ENCODE data around the gene NPHP4. TPM values are rescaled to one million over a fixed set of nuclear protein-coding genes. Genes with fewer than 3 reads are reported as not detected.

Gene NPHP4
- polyA plus RNA-seq, 2 donors: 2.9 to 4.4 TPM

DNA sequence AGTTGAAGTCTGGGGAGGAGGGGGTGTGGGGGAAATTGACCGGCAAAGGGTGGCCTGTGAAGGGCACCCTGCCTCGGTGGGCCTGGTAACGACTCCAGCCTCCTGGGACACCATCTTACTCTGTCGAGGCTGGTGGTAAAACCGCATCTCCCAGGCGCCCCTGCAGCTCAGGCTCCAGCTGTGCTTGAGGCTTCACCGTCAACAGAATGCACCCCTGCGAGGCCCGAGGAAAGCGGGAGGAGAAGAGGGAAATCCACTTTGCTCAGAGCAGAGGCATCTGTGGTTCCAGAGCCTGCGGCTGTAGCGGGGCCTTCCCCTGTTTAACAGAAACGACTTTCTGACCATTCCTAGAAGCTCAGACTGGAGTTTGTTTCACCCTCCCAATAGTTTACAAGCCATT lies 165.6 kb downstream of the NPHP4 start:
- no peak overlapping the region for H3K4me3 ChIP-seq (ENCODE audit: low read depth in 1 of 2, low read length in 2 of 2)
- no peak overlapping the region for H3K27ac ChIP-seq (ENCODE audit: low read depth in 2 of 2, low read length in 1 of 2)
- no peaks in the 10 kb centered on the region for H3K4me1 ChIP-seq (ENCODE audit: control insufficient read depth in 2 of 2, insufficient read depth in 2 of 2, low read length in 1 of 2)
- 43 to 48% methylated on average over 13 of the region's 13 CpGs for WGBS, 2 donors
- H3K27me3 ChIP-seq (ENCODE audit: control insufficient read depth in 1 of 2, insufficient read depth in 2 of 2, low read length in 2 of 2): no peaks in the 10 kb centered on the region
- H3K36me3 ChIP-seq (ENCODE audit: control insufficient read depth in 2 of 2, insufficient read depth in 2 of 2, low read length in 1 of 2): no peaks in the 10 kb centered on the region
- H3K9me3 ChIP-seq (ENCODE audit: control insufficient read depth in 2 of 2, insufficient read depth in 1 of 2, low read depth in 1 of 2, low read length in 1 of 2): peaks cover 0 to 4% of the 10 kb centered on the region in 2 donors

DNA sequence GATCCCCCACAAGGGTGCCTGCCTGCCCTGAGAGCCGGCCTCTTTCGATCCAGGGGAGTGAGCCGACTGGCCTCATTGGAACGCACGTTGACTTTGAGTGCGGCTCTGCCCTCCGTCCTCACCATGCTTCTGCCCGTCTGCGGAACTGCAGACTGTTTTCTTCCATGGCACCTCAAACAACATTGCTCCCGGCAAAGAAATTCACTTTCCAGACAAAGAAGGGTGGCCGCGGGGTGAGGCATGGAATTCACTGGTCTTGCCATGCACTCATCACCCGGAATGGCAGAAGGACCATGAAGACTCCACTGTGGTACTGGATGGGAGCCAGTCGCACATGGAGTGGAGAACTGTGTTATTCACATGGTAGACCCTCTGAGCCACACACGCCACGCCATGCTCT lies 169.5 kb downstream of the NPHP4 start:
- Histone ChIP-seq H3K27me3 (ENCODE audit: control insufficient read depth in 1 of 2, insufficient read depth in 2 of 2, low read length in 2 of 2) (no peaks in the 10 kb centered on the region), H3K27ac (ENCODE audit: low read depth in 2 of 2, low read length in 1 of 2) (no peak overlapping the region), H3K4me1 (ENCODE audit: control insufficient read depth in 2 of 2, insufficient read depth in 2 of 2, low read length in 1 of 2) (no peaks in the 10 kb centered on the region), H3K36me3 (ENCODE audit: control insufficient read depth in 2 of 2, insufficient read depth in 2 of 2, low read length in 1 of 2) (no peaks in the 10 kb centered on the region), H3K4me3 (ENCODE audit: low read depth in 1 of 2, low read length in 2 of 2) (no peak overlapping the region), H3K9me3 (ENCODE audit: control insufficient read depth in 2 of 2, insufficient read depth in 1 of 2, low read depth in 1 of 2, low read length in 1 of 2) (no peaks in the 10 kb centered on the region)
- WGBS, 2 donors: 89 to 91% methylated on average over 16 of the region's 16 CpGs

DNA sequence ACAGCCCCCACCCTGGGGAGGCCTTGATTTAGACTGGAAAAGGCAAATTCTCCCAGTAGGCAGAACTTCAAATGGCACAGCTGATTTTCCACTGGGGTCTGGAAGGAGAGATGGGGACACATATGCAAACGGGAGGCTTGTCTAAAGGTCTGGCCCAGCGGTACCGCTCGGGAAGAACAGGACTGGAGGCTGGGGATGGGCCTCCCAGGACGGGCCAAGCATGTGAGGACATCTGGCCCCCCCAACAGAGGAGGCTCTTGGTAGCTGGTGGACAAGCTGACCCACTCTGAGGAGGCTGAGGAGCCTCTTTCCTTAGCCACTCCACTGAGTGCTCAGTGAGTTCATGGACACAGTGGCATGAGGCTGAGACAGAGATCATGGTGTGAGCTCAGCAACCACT lies 170.0 kb downstream of the NPHP4 start:
- H3K36me3 ChIP-seq (ENCODE audit: control insufficient read depth in 2 of 2, insufficient read depth in 2 of 2, low read length in 1 of 2): no peaks in the 10 kb centered on the region
- 63 to 89% methylated on average over 5 of the region's 5 CpGs for WGBS, 2 donors
- no peak overlapping the region for H3K27ac ChIP-seq (ENCODE audit: low read depth in 2 of 2, low read length in 1 of 2)
- H3K27me3 ChIP-seq (ENCODE audit: control insufficient read depth in 1 of 2, insufficient read depth in 2 of 2, low read length in 2 of 2): no peaks in the 10 kb centered on the region
- no peaks in the 10 kb centered on the region for H3K9me3 ChIP-seq (ENCODE audit: control insufficient read depth in 2 of 2, insufficient read depth in 1 of 2, low read depth in 1 of 2, low read length in 1 of 2)
- H3K4me1 ChIP-seq (ENCODE audit: control insufficient read depth in 2 of 2, insufficient read depth in 2 of 2, low read length in 1 of 2): no peaks in the 10 kb centered on the region
- H3K4me3 ChIP-seq (ENCODE audit: low read depth in 1 of 2, low read length in 2 of 2): no peak overlapping the region

DNA sequence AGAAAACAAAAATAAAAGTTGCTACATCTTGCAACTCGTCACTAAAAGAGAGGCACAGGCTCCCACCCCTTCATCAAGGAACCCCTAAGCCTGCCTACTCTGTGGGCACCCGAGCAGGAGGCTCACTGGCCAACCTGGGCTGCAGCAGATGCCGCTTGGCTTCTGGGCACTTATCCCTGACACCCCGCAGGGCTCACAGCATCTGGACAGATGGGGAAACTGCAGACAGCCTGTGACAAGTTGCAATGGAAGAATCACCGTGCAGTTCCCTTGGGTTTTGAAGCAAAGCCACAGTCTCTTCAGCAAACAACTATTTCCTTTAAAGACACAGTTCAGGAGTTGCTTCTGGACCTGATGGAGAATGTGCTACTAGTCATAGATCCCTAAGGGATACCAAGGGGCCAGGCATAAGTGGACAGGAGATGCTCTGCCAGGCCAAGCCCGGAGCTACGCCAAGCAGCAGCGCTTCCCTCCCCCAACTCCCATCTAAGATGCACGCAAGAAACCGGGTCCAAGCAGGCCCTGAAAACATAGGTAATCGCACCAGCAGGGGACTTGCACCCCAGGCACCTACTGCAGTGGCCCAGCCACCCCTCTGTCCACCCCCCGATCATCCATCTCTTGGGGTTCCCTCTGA lies 170.6 kb downstream of the NPHP4 start:
- H3K27me3 ChIP-seq (ENCODE audit: control insufficient read depth in 1 of 2, insufficient read depth in 2 of 2, low read length in 2 of 2): no peaks in the 10 kb centered on the region
- peaks cover 0 to under 1% of the 10 kb centered on the region in 2 donors for H3K9me3 ChIP-seq (ENCODE audit: control insufficient read depth in 2 of 2, insufficient read depth in 1 of 2, low read depth in 1 of 2, low read length in 1 of 2)
- H3K4me3 ChIP-seq (ENCODE audit: low read depth in 1 of 2, low read length in 2 of 2): no peak overlapping the region
- H3K27ac ChIP-seq (ENCODE audit: low read depth in 2 of 2, low read length in 1 of 2): no peak overlapping the region
- no peaks in the 10 kb centered on the region for H3K4me1 ChIP-seq (ENCODE audit: control insufficient read depth in 2 of 2, insufficient read depth in 2 of 2, low read length in 1 of 2)
- no peaks in the 10 kb centered on the region for H3K36me3 ChIP-seq (ENCODE audit: control insufficient read depth in 2 of 2, insufficient read depth in 2 of 2, low read length in 1 of 2)
- 71 to 74% methylated on average over 12 of the region's 12 CpGs for WGBS, 2 donors

DNA sequence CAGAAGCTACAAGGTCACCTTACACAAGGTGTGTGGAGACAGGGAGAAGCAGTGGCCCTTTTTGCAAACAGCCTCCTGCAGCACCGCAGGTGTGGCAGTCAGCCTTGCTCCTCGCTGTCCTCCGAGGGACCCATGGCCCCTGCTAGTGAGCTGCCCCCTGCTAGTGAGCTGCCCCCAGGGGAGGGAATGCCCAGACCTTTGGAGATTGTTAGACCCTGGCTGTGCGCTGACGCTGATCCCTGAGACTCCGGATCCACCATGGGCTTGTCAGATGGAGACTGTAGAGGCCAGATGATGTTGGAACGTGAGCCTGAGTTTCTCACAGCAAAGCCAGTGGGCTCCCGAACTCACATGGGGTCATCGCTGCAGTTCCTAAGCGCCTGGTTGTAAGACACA lies 172.2 kb downstream of the NPHP4 start:
- Histone ChIP-seq H3K4me3 (ENCODE audit: low read depth in 1 of 2, low read length in 2 of 2) (no peak overlapping the region), H3K9me3 (ENCODE audit: control insufficient read depth in 2 of 2, insufficient read depth in 1 of 2, low read depth in 1 of 2, low read length in 1 of 2) (peaks cover 0 to 2% of the 10 kb centered on the region in 2 donors), H3K27me3 (ENCODE audit: control insufficient read depth in 1 of 2, insufficient read depth in 2 of 2, low read length in 2 of 2) (no peaks in the 10 kb centered on the region), H3K27ac (ENCODE audit: low read depth in 2 of 2, low read length in 1 of 2) (no peak overlapping the region), H3K36me3 (ENCODE audit: control insufficient read depth in 2 of 2, insufficient read depth in 2 of 2, low read length in 1 of 2) (no peaks in the 10 kb centered on the region), H3K4me1 (ENCODE audit: control insufficient read depth in 2 of 2, insufficient read depth in 2 of 2, low read length in 1 of 2) (no peaks in the 10 kb centered on the region)
- 84 to 89% methylated on average over 10 of the region's 10 CpGs for WGBS, 2 donors

DNA sequence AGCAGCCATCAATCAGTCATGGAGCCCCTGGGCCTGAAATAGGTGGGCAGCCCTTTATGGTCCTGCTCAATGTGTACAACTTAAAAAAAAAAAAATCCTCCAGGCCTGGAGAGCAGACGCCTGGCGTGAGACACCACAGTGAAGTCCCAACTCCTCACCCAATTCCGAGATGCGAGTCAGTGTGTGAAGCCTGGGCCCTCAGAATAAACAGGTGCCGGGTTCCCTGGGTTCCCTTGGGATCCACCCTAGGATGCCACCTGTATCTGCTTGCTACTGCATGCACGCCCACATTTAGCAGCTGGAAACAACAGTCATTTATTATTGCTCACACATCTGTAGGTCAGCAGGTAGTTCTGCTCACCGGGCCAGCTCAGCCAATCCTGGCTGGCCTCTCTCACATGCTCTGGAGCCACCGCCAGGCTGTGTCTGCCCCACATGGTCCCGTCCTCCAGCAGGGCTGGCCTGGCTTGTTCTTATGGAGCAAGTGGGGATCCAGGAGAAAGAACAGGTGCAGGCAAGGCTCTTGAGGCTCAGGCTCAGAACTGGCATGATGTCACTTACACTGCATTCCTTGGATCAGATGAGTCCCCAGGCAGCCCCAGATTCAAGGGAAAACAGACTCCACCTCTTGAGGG lies 172.7 kb downstream of the NPHP4 start:
- Histone ChIP-seq H3K4me3 (ENCODE audit: low read depth in 1 of 2, low read length in 2 of 2) (no peak overlapping the region), H3K9me3 (ENCODE audit: control insufficient read depth in 2 of 2, insufficient read depth in 1 of 2, low read depth in 1 of 2, low read length in 1 of 2) (peaks cover 0 to 2% of the 10 kb centered on the region in 2 donors), H3K27ac (ENCODE audit: low read depth in 2 of 2, low read length in 1 of 2) (no peak overlapping the region), H3K27me3 (ENCODE audit: control insufficient read depth in 1 of 2, insufficient read depth in 2 of 2, low read length in 2 of 2) (no peaks in the 10 kb centered on the region), H3K36me3 (ENCODE audit: control insufficient read depth in 2 of 2, insufficient read depth in 2 of 2, low read length in 1 of 2) (no peaks in the 10 kb centered on the region), H3K4me1 (ENCODE audit: control insufficient read depth in 2 of 2, insufficient read depth in 2 of 2, low read length in 1 of 2) (no peaks in the 10 kb centered on the region)
- 82 to 86% methylated on average over 9 of the region's 9 CpGs for WGBS, 2 donors

DNA sequence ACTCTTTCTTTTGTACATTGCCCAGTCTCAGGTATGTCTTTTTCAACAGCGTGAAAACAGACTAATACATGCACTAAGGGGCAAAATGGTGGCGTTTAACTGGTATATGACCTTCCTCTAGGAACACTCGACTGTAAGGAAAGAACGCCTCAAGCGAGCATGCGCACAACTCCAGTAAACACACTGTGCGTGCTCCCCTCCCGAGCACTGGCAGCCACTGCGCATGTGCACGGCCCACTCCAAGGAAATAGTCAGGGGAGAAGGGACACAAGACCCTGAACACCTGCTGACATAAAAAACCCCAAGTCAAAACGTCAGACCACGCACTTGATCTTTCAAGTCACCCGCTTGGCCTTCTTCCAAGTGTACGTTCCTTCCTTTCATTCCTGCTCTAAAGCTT lies 173.5 kb downstream of the NPHP4 start:
- 73 to 75% methylated on average over 14 of the region's 14 CpGs for WGBS, 2 donors
- peaks cover 0 to 2% of the 10 kb centered on the region in 2 donors for H3K9me3 ChIP-seq (ENCODE audit: control insufficient read depth in 2 of 2, insufficient read depth in 1 of 2, low read depth in 1 of 2, low read length in 1 of 2)
- H3K36me3 ChIP-seq (ENCODE audit: control insufficient read depth in 2 of 2, insufficient read depth in 2 of 2, low read length in 1 of 2): no peaks in the 10 kb centered on the region
- no peaks in the 10 kb centered on the region for H3K27me3 ChIP-seq (ENCODE audit: control insufficient read depth in 1 of 2, insufficient read depth in 2 of 2, low read length in 2 of 2)
- H3K4me3 ChIP-seq (ENCODE audit: low read depth in 1 of 2, low read length in 2 of 2): no peak overlapping the region
- no peaks in the 10 kb centered on the region for H3K4me1 ChIP-seq (ENCODE audit: control insufficient read depth in 2 of 2, insufficient read depth in 2 of 2, low read length in 1 of 2)
- H3K27ac ChIP-seq (ENCODE audit: low read depth in 2 of 2, low read length in 1 of 2): no peak overlapping the region

DNA sequence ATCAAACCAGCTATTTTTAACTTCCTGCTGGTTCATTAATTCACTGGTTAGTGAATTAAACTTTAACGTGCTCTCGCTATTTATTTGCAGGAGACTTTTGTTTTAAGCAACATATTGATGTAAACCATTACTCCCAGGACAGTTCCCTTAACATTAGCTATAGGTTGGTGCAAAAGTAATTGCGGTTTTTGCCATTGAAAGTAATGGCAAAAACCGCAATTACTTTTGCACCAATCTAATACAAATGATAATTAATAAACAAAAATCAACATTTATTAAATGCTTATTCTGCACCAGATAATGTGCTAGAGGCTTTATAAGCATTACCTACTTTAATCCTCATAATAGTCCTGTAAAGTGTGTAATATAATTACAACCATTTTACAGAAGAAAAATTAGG lies 176.5 kb downstream of the NPHP4 start:
- Histone ChIP-seq H3K36me3 (ENCODE audit: control insufficient read depth in 2 of 2, insufficient read depth in 2 of 2, low read length in 1 of 2) (no peaks in the 10 kb centered on the region), H3K4me1 (ENCODE audit: control insufficient read depth in 2 of 2, insufficient read depth in 2 of 2, low read length in 1 of 2) (no peaks in the 10 kb centered on the region), H3K27ac (ENCODE audit: low read depth in 2 of 2, low read length in 1 of 2) (no peak overlapping the region), H3K27me3 (ENCODE audit: control insufficient read depth in 1 of 2, insufficient read depth in 2 of 2, low read length in 2 of 2) (no peaks in the 10 kb centered on the region), H3K9me3 (ENCODE audit: control insufficient read depth in 2 of 2, insufficient read depth in 1 of 2, low read depth in 1 of 2, low read length in 1 of 2) (peaks cover 0 to 2% of the 10 kb centered on the region in 2 donors), H3K4me3 (ENCODE audit: low read depth in 1 of 2, low read length in 2 of 2) (no peak overlapping the region)
- WGBS, 2 donors: 89 to 90% methylated on average over 4 of the region's 4 CpGs

DNA sequence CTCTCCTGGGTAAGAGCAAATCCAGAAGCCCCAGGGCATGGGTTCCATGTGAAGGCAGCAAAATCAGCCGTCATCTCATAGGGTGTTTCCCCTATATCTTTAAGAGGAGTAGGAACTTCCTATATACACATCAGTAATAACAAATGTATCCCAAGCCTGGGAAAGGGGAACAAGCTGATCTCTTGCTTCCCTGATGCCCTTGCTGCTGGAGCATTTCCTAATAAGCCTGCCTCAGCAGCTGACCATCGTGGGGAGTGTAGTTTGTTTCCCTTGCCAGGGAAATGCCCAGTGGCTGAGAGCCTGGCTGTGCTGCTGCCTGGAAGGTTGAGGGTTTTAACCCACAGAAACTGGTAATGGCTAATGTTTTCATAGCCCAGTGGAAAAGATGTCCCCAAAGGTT lies 177.0 kb downstream of the NPHP4 start:
- Histone ChIP-seq H3K36me3 (ENCODE audit: control insufficient read depth in 2 of 2, insufficient read depth in 2 of 2, low read length in 1 of 2) (no peaks in the 10 kb centered on the region), H3K27me3 (ENCODE audit: control insufficient read depth in 1 of 2, insufficient read depth in 2 of 2, low read length in 2 of 2) (no peaks in the 10 kb centered on the region), H3K4me1 (ENCODE audit: control insufficient read depth in 2 of 2, insufficient read depth in 2 of 2, low read length in 1 of 2) (no peaks in the 10 kb centered on the region), H3K9me3 (ENCODE audit: control insufficient read depth in 2 of 2, insufficient read depth in 1 of 2, low read depth in 1 of 2, low read length in 1 of 2) (peaks cover 0 to 2% of the 10 kb centered on the region in 2 donors), H3K4me3 (ENCODE audit: low read depth in 1 of 2, low read length in 2 of 2) (no peak overlapping the region), H3K27ac (ENCODE audit: low read depth in 2 of 2, low read length in 1 of 2) (no peak overlapping the region)
- WGBS, 2 donors: 44 to 48% methylated on average over 2 of the region's 2 CpGs

DNA sequence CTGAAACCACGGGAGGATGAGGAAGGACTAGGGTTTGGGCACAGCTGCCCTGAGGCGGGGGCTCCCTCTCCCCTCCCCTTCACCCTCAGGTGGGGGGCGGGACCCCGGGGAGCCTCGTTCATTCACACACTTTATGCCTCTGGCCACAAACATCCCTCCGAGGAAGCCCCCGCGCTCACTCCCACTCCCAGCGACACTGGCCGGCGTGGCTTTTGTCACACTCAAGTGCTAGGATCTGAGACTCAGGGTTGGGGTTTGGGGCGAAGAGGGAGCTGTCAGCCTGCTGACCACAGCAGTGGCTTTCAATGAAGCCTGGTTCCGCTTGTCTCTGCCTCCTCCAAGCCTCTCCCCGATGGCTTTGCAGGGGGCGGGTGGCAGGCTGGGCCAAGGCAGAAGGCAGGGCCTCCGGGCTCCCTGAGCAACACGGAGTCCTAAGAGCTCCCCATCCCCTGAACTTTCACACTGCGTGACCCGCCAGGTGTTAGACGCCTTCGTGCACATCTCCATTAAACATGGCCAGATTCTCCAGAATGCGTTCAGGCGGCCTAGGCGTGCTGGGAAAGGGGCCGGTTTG lies 178.1 kb downstream of the NPHP4 start:
- no peaks in the 10 kb centered on the region for H3K27me3 ChIP-seq (ENCODE audit: control insufficient read depth in 1 of 2, insufficient read depth in 2 of 2, low read length in 2 of 2)
- no peak overlapping the region for H3K4me3 ChIP-seq (ENCODE audit: low read depth in 1 of 2, low read length in 2 of 2)
- 65 to 73% methylated on average over 24 to 25 of the region's 25 CpGs for WGBS, 2 donors
- H3K36me3 ChIP-seq (ENCODE audit: control insufficient read depth in 2 of 2, insufficient read depth in 2 of 2, low read length in 1 of 2): no peaks in the 10 kb centered on the region
- H3K4me1 ChIP-seq (ENCODE audit: control insufficient read depth in 2 of 2, insufficient read depth in 2 of 2, low read length in 1 of 2): no peaks in the 10 kb centered on the region
- no peak overlapping the region for H3K27ac ChIP-seq (ENCODE audit: low read depth in 2 of 2, low read length in 1 of 2)
- H3K9me3 ChIP-seq (ENCODE audit: control insufficient read depth in 2 of 2, insufficient read depth in 1 of 2, low read depth in 1 of 2, low read length in 1 of 2): peaks cover 0 to 5% of the 10 kb centered on the region in 2 donors
